GM18873 (cell line): ENCODE results near the gene PTPRR.

Experiments used
- ATAC-seq: cut with Tn5 transposase; IDR thresholded peaks from one replicate; pipeline ENCODE4 v1.9.1; 2021; ENCODE audit warnings: mild to moderate bottlenecking, moderate library complexity, moderate number of reproducible peaks; ENCODE audit not compliant: unreplicated experiment, low FRiP score

The PTPRR gene

DNA sequence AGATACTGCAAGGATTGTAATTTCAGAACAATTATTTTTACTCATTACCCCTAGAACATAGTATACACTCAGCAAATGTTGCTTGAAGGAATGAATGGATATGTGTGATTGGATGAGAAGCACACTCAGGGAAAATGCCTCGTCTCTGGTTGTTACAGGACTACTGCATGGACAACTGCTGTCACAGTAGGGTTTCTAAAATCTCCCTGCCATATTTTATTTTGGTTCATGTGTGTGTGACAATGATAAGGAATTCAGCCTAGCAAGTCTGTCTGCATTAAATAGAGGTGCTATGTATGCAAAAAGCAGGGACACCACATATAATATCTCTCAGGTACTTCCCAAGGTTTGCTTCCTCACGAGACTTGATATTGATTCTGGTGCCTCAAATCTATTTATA is 1.4 kb downstream of the PTPRR start:
- no peak for ATAC-seq

DNA sequence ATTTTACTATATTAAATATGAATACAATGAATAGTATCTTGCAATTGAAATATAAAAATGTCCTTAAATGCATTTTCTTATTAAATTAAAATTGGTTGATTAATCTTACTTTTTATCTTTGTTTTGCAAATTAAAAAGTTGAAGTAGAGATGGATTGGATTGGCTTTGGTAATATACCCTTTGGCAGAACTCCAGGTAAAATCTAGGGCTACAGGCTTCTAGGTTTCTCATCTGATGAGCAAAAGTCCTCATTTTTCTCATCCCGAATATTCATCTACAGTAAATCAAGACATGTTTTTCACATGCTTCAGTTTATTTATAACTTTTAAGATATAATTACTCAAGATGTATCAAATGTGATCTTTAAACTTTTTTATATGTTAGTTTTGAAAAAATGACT is 2.2 kb downstream of the PTPRR start:
- ATAC-seq: no peak

DNA sequence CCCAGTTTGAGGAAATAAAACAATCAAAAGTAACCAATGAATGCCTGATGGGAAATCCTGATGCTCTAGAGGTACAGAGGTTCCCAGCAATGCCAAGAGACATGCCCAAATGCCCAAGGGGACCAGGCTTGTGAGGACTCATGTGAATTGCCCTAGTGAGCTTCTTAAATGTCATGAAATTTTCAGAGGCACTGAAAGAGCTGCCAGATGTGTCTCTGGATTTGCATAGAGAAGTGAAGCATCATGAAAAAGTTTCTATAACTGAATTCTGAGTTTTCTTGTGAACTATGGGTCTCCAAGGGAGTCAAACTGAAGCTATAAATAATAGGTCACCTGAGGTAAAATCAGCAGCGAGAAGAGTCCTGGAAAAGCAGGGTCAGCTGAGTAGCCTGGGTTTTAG is 9.9 kb downstream of the PTPRR start:
- ATAC-seq: no peak

DNA sequence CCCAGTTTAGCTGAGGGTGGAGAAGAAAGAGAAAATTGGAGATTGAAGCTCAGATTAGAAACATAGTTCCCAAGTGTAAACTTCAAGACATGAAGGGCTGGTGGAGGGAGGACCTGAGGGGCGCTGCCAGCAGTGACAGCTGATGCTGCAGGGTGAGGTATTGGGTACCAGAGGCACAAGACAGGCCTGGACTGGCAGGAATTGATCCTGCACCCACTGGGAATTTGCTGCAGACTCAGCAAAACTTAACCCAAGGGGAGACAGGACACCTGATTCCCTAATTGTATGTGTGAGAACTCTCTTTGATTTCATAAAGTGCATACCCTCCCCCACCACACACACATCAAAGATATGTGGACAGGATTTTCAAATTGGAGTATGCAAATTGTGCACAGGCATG is 11.6 kb downstream of the PTPRR start:
- no peak for ATAC-seq

DNA sequence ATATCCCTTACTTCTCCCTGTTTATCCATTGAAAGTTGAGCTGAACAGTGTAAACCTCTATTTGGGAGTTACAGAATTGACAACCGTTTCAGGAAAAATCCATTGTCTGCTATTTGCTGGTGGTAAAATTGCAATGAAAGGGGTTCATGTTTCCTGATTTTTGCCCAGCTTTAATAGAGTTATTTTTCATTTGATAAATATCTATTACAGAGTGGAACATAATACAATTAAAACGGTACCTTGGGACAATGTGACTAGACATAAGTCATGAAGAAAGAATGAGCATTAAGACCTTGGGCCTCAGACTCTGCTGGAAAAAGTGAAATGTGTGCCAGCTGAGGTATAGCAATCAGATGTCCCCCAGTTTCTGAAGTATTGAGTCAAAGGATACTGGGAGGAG is 13.1 kb downstream of the PTPRR start:
- no peak for ATAC-seq

DNA sequence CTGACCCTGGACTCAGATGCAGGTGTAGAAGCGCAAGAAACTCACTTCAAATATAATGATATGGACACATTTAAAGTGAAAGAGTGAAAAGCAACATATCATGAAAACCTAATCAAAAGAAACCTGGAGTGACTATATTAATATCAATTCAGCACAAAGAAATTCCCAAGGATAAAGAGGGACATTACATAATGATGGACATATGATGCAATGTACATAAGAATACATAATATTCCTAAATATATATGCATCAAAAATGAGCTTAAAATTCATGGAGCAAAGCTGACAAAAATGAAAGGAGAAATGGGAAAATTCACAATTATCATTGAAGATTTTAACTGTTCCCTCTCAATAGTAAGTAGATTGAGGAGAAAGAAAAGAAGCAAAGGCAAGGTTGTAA is 24.6 kb downstream of the PTPRR start:
- no peak for ATAC-seq

DNA sequence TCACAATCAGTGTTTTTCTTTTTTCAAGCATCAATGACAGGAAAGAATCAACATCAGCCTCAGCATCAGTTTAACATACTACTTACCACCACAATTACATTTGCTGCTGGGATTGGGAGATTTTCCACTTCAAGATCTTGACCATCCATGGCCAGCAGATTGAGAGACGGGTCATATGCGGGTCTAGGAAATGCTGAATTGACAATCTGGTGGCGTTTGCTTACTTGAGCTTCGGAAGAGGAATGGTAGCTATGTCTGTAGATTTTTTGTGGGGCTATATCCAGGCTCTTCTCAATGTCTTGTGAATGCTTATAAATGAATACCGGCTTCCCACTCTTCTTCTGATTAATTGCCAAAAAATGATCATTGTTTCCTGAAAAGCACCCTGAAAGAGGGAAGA is 27.9 kb downstream of the PTPRR start:
- no peak for ATAC-seq

DNA sequence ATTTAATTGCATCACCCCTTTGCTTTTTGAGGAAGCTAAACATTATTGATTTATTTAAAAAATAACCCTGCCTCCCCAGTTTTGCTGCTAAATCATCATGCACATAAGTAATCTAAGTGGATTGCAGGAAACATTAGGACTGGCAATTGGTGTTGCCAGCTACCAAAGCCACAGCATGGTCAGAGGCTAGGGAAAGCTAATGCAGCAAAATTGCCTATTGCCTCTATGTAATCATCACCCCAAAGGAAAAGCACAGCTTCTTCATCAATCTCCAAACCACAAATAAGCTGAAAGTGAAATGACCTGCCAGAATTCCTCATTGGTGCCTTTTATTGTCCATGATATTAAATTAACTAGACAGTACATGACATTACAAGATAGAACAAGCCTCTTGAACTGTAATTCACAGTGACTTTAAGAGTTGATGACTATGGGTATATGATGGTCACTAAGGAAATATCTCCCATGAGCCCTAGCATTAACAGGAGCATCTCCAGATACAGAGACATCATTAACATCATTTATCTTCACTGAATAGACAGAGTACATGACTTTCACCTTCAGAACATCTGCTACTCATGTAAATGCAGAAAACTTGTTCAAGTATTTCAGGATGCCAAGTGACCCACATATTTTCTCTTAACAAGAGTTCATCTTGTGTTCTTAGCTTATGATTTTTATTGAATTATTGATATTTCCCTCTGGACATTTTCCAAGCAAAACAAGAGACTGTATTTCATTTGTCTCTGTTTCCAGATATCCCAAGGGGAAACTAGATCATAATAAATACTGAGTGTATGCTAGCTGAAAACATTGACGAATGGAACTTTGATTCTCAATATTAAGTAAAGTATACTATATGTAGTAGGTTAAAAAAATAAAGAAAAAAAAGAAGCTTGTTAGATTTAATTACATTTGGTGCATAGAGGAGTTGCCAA is 29.4 kb downstream of the PTPRR start:
- ATAC-seq: no peak

DNA sequence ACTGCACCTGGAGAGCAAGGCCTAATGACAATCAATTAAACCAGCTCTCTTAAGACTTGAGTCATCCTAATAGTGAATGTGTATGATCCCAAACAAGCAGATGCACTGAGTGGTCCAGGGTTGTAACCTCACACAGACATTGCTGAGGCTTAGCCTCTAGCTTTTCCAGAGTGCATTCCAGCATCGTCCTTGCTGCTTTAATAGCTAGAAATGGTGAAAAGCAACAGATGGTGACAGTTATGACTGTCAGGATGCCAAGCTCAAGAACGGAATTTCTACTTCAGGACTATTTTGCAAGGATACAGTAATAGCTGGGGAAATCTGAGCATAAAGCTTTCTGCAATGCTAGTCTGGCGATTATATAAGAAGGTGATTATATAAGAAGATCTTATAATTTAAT is 34.6 kb downstream of the PTPRR start:
- no peak for ATAC-seq

DNA sequence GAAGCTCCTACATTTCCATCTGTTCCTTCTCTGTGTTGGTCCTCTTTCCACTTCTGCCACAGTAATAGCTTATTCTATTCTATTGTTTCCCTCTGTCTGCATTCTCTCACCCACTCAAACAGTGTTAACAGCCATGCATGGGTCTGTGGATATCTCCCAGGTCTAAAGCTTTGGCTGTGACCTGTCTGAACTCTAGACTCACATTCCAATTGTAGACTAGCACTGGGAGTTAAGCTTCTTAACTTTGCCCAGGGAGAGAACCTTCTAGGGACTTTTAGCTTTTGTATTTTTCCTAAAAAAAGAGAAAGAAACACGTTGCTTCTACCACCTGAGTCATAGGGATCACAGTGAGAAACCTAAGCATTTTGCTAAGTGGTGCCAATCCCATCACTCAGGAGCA is 36.7 kb downstream of the PTPRR start:
- ATAC-seq: no peak

DNA sequence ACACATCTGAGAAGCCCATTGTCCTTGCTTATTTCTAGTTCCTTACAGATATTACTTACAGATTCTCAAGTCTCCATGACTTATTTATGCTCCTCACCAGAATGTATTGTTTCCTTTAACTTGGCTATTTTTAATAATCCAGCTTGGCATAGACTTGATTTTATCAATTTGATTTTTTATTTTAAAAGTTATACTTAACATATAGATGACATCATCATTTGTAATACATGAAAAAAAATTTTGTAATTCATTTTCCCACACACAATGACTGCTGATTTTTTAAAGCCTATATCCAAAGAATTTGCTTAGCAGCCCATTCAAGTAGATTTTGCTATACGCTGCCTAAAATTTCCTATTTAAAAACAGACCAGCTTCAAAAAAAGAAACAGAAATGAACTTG is 39.8 kb downstream of the PTPRR start:
- ATAC-seq: no peak

DNA sequence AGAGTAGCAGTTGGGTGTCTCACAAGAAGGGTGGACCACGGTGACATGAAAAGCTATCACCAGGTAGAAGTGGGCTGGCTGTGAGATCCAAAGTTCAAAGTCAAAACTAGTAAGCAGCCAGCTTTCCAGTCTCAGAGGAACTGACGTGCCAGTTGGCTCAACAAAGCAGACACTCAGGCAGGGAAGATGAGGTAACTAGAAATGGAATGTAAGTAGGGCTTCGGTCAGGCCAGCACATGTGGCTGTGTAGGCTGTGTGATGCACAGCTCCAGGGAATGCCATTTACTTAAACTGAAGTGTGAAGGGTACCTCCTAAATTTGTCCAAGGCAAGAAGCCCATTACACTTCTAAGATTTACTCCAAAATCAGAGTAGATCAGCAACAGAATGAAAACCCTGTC is 43.6 kb downstream of the PTPRR start:
- no peak for ATAC-seq

DNA sequence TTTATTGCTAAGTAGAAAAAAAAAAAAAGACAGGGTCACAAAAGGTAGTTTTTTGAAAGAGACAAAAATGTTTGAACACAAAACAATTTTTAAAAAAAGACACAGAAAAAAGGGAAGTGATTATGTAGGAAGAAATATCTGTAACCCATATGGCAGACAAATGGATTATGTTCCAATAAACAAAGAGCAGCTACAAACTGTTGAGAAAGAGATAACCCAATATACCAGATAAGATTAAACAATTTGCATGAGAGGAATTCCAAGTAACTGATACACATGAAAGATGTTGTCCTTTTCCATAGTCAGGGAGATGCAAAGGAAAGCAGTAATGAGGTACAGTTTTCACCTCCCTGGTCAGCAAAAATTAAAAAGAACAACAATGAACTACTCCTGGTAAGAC is 44.9 kb downstream of the PTPRR start:
- no peak for ATAC-seq

DNA sequence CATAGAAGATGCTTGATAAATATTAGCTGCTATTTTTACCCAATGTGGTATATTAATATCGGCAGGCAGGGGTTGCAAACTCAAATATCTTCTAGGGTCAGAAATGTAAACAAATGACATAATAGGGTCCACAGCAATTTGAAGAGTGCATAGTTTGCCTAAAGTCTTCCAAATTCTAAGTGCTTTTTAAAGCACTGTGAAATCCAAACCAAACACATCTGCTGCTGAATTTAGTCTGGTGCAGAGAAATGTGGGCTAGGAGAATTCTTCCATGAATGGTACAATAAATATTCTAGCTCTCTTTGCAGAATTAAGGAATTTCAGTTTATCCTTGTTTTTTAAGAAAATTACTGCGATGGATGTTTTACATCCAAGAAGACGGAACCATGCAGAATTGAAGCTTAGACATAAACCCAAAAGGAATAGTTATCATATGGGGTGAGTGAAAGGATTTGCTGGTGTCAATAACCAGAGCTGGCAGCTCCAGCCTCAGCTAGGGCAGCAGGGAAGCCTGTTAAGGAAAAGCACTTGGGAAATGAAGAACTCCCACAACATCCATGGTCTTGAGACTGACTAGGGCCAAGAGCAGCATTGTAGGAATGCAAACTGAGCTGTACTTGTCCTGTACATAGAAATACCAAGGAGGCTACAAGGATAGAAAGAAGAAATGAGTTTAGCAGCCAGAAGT is 65.5 kb downstream of the PTPRR start:
- no peak for ATAC-seq

DNA sequence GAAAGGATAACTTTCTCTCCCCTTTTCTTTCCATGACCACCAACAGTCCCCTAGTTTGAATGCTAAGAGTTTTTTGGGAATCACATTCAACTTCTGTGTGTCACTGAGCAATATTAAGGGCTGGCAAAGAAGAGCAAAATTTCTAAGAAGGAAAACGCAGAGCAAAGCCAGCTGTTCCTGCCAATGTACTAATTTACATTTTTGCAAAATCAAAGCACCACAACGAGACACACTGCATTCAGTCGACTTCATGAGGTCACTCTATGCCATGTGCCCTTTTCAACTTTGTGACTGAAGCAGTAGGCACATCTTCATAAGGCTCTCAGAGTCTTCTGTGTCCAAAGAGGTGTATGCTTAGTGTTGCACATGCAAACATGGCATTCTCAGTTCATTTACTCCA is 66.4 kb downstream of the PTPRR start:
- no peak for ATAC-seq

DNA sequence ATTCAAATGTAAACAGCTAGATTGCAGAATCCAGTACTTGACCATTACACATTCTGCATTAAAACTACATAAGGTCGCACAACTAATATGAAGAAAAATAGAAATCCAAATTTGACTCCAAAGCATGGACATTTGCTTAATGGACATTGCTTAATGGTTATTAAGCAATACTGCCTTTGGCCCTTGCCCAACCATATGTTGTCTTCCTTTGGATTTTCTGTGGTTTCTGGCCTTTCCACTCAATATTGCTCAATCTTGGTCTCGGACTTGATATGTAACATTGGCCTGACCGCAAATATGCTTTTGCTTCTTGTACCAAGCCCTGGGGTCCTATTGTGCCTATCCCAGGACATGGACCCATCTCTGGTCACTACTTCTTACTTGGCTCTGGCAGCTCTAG is 67.2 kb downstream of the PTPRR start:
- ATAC-seq: no peak

DNA sequence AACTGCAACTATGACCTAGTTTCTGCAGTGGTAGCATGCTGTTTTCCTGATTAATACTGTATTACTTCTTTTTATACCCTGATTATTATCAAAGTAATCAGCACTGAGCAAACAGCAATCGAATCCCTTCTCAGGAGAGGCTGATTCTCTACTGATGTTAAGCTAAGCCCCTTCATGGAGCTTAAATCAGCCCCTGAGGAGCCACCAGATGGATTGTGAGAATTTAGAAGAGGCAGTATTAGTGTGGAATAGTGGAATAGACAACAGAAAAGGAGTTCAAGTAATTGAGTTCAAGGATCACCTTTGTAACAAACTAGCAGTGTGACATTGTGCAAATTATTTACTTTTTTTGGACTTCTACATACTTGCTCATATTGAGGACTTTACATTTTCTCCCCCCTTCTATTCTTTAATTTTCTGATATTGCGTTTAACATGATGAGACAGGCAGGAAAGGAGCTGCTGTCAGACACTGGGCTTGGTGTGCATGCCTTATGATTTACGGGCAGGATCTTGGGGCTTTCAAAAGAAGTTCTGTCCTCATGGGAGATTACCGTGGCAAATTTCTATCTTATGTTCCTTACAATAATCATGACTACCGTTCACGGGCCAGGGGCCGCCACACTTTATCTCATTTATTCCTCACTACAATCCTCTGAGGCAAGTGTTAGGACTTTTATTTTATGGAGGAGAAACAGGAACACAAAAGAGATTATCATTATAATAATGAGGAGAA is 68.0 kb downstream of the PTPRR start:
- ATAC-seq: no peak

DNA sequence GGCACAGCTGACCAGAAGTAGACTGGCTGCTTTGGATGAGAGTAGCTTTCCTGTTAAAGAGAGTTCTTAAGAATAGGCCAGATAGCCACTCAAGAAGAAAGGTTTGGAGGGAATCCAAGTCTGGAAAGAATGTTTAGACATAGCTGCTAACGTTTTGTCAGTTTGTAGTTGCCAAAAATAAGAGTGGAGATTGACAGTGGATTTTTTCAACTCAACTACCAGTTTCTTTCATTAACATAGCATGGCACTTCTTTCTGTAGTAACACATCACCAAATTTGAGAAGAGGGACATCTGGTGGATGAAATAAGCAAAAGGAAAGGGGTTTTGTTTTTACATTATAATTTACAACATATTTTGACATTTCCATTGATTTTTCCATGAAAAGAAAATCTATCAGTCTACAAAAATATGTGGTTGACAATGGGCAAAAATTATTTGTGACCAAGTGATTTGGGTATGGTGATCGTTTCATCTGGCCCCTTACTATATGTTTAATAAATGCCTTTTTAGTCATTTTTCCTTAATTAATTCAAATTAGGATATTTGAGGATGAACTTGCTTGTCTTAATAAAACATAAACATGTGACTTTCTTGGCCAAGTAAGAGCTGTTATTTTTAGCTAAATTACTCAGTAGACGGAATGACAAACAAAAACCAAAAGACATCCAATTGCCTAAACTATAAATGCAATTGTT is 71.1 kb downstream of the PTPRR start:
- ATAC-seq: no peak

DNA sequence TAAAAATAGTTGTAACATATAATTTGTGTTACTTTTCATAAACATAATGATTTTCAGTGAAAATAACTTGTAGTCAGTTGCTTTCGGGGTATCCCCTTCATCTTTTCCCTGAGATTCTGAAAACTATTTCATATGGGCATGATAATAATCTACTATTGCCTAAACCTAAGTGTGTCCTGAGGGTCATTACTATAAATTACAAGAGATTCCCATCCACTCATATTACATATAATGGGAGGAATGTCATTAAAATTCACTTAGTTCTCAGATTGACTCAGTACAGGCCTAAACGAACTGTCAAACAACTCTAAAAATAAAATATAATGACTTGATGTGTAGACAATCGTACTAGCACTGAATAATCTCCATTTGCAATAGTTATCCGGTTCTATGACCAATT is 72.7 kb downstream of the PTPRR start:
- ATAC-seq: no peak

DNA sequence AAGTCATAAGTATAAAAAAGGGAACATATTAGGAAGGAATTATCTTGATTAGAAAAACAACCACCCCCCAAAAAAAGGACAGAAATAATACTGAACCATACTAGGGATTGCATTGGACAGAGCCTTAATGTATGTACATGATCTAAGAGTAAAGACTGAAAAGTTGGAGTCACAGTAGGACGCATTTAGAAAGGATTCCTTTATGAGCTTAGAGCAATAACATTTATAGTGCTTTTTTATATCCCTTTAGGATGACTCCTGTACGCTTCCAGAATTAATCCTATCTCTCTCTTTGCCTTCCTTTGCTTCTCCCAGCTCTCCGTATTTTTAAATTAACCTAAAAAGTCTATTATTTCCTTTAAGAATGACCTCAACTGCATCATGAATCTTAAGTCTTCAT is 75.3 kb downstream of the PTPRR start:
- ATAC-seq: no peak

DNA sequence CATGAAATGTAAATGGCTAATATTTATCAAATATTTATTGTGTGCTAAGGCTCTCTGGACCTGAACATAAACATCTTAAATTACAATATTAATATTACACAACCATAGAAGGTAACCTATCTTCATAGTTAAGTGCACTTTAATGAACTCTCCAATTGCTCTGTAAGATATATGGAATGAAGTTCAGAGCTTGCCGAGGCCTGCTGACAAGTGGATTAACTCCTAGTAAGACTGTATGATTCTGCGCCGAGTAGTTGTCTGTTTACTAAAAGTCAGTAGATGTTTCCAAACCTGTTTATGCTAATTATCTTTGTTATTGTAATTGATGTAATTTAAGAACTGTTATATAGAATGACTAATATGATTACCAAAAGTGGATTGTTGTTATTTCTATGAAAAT is 77.2 kb downstream of the PTPRR start:
- ATAC-seq: no peak
